HepG2 (cell line): ENCODE measurements around the gene KCNQ1OT1. TPM values are rescaled to one million over a fixed set of nuclear protein-coding genes. Genes with fewer than 3 reads are reported as not detected.

Experiments used
- ATAC-seq: fragments of 200-7000 bp; cut with Tn5 transposase; 3 replicates; pipeline ENCODE4 v1.9.1; 2020; ENCODE audit warnings: mild to moderate bottlenecking, moderate library complexity
- BruUV-seq: library from RNA; stranded (reverse); fragments of 400-500 nt; replicated peaks from 2 replicates; lab custom pipeline; 2021; lab: Mats Ljungman, UMichigan
- CTCF ChIA-PET: fragments of 300-600 bp; formaldehyde crosslinking; extraction: SDS; loops from one replicate; lab custom pipeline; 2021; ENCODE audit warnings: low total read pairs, inconsistent platforms, low intra/inter-chr PET ratio; lab: Yijun Ruan, JAX
- POLR2A ChIA-PET: fragments of 350-600 bp; sonication (Branson Sonifier 250); formaldehyde crosslinking; loops from one replicate; lab custom pipeline; 2020; ENCODE audit warnings: antibody characterized with exemption, inconsistent platforms; lab: Yijun Ruan, JAX
- DNase-seq: peaks from one replicate; pipeline ENCODE4 v3.0.0-alpha.2; 2015; ENCODE audit warnings: low spot score
- FAIRE-seq: peaks from 3 replicates; lab custom pipeline; 2011; peaks lifted over from hg19 to GRCh38; lab: Jason Lieb, UNC
- H2AFZ ChIP-seq: one replicate; pipeline ENCODE4 v1.6.1; 2011; ENCODE audit warnings: low read length, inconsistent platforms
- H3K27ac ChIP-seq: fragments of 300-600 bp; 3 replicates; pipeline ENCODE4 v1.8.0; 2011; ENCODE audit warnings: mixed run types, mild to moderate bottlenecking, mixed read lengths, low read length, inconsistent platforms; ENCODE audit not compliant: insufficient read depth; ENCODE audit errors: extremely low read length
- H3K27me3 ChIP-seq, 2 experiments: fragments of 200-600 bp in 1 of 2; 2 replicates in 1 of 2; 3 replicates in 1 of 2; pipeline versions ENCODE4 v1.6.0 to v1.8.0; 2011; ENCODE audit warnings: low read length in 2 of 2, mild to moderate bottlenecking in 2 of 2, moderate library complexity in 2 of 2, inconsistent platforms in 1 of 2; ENCODE audit not compliant: insufficient read depth in 2 of 2, control insufficient read depth in 1 of 2
- H3K36me3 ChIP-seq, 2 experiments: fragments of 200-600 bp in 1 of 2; replicated peaks in 1 of 2; 2 replicates in 1 of 2; 3 replicates in 1 of 2; pipeline versions ENCODE4 v1.5.1 to v1.8.0; 2011; ENCODE audit warnings: low read length in 2 of 2, inconsistent platforms in 1 of 2; ENCODE audit not compliant: insufficient read depth in 2 of 2, control insufficient read depth in 1 of 2
- H3K4me1 ChIP-seq: 2 replicates; pipeline ENCODE4 v1.5.1; 2012; ENCODE audit warnings: low read length, inconsistent platforms; ENCODE audit not compliant: insufficient read depth
- H3K4me2 ChIP-seq: 2 replicates; pipeline ENCODE4 v1.6.0; 2011; ENCODE audit warnings: low read depth, low read length, inconsistent platforms
- H3K4me3 ChIP-seq, 3 experiments: fragments of 200-600 bp in 1 of 3; sonication (generic), shearing (Covaris generic) in 1 of 3; replicated peaks in 1 of 3; 2 replicates each; pipeline ENCODE4 v1.5.1; 2011 to 2016; ENCODE audit warnings: low read length in 3 of 3, inconsistent platforms in 2 of 3, low read depth in 2 of 3, mild to moderate bottlenecking in 2 of 3, control low read depth in 1 of 3, mixed read lengths in 1 of 3; ENCODE audit not compliant: insufficient read depth in 1 of 3
- H3K79me2 ChIP-seq: one replicate; pipeline ENCODE4 v1.6.1; 2011; ENCODE audit warnings: low read length, inconsistent platforms; ENCODE audit not compliant: insufficient read depth
- H3K9ac ChIP-seq: 2 replicates; pipeline ENCODE4 v1.6.0; 2011; ENCODE audit warnings: mild to moderate bottlenecking, low read depth, low read length, inconsistent platforms; ENCODE audit not compliant: insufficient read depth
- H3K9me3 ChIP-seq: 2 replicates; pipeline ENCODE4 v1.5.1; 2012; ENCODE audit warnings: mild to moderate bottlenecking, low read length
- H4K20me1 ChIP-seq: 2 replicates; pipeline ENCODE4 v1.6.0; 2011; ENCODE audit warnings: inconsistent platforms, mild to moderate bottlenecking, low read length, moderate library complexity; ENCODE audit not compliant: insufficient read depth
- CENPT ChIP-seq: sonication (generic); formaldehyde crosslinking; IDR thresholded peaks from 2 replicates; pipeline ENCODE4 v1.8.0; 2022; ENCODE audit warnings: low read depth, mild to moderate bottlenecking, moderate library complexity, missing genetic modification reagents
- FOXA1 ChIP-seq, 2 experiments: fragments of 450-650 bp in 1 of 2; sonication (generic) in 1 of 2; formaldehyde crosslinking in 1 of 2; IDR thresholded peaks; 2 replicates each; pipeline versions ENCODE4 v1.4.0 to v1.6.1; 2016 to 2020; ENCODE audit warnings: missing genetic modification reagents in 1 of 2
- NCOA5 ChIP-seq: sonication (generic); formaldehyde crosslinking; IDR thresholded peaks from 2 replicates; pipeline ENCODE4 v1.4.0; 2020; ENCODE audit warnings: missing genetic modification reagents
- POLR2A ChIP-seq, 2 experiments: IDR thresholded peaks; 2 replicates each; pipeline ENCODE4 v1.6.1; 2011; ENCODE audit warnings: low read depth in 2 of 2, low read length in 2 of 2, mild to moderate bottlenecking in 1 of 2, moderate library complexity in 1 of 2; ENCODE audit not compliant: insufficient read depth in 1 of 2
- POLR2AphosphoS5 ChIP-seq: IDR thresholded peaks from 2 replicates; pipeline ENCODE4 v1.6.1; 2012; ENCODE audit warnings: low read depth, low read length
- POLR2G ChIP-seq: fragments of 200-400 bp; formaldehyde crosslinking; IDR thresholded peaks from 2 replicates; pipeline ENCODE4 v1.6.1; 2018; ENCODE audit warnings: mild to moderate bottlenecking, low read depth, low read length, moderate library complexity
- RBM22 ChIP-seq: fragments of 200-400 bp; formaldehyde crosslinking; optimal IDR thresholded peaks from 2 replicates; pipeline ENCODE3; 2017; ENCODE audit warnings: mild to moderate bottlenecking, low read length, moderate library complexity
- SMARCC2 ChIP-seq: fragments of 450-650 bp; IDR thresholded peaks from 2 replicates; pipeline ENCODE4 v1.6.1; 2017; ENCODE audit warnings: antibody characterized with exemption, mild to moderate bottlenecking
- SP1 ChIP-seq, 2 experiments: fragments of 450-650 bp in 1 of 2; sonication (generic) in 1 of 2; formaldehyde crosslinking in 1 of 2; IDR thresholded peaks; 2 replicates each; pipeline versions ENCODE4 v1.4.0 to v1.6.1; 2016 to 2020; ENCODE audit warnings: missing genetic modification reagents in 1 of 2
- SSRP1 ChIP-seq: IDR thresholded peaks from 2 replicates; pipeline ENCODE4 v1.6.1; 2016; ENCODE audit warnings: control low read depth
- ZC3H13 ChIP-seq: sonication (generic); formaldehyde crosslinking; IDR thresholded peaks from 2 replicates; pipeline ENCODE4 v1.8.1; 2023; ENCODE audit warnings: mild to moderate bottlenecking, missing genetic modification reagents, moderate library complexity
- ZFP82 ChIP-seq: sonication (generic); formaldehyde crosslinking; IDR thresholded peaks from 2 replicates; pipeline ENCODE4 v1.5.1; 2020; ENCODE audit warnings: mild to moderate bottlenecking, missing genetic modification reagents, borderline replicate concordance
- ZNF562 ChIP-seq: sonication (generic); formaldehyde crosslinking; IDR thresholded peaks from 2 replicates; pipeline ENCODE4 v1.8.0; 2022; ENCODE audit warnings: missing genetic modification reagents, borderline replicate concordance
- ZSCAN25 ChIP-seq: sonication (generic); formaldehyde crosslinking; IDR thresholded peaks from 2 replicates; pipeline ENCODE4 v1.8.0; 2022; ENCODE audit warnings: mild to moderate bottlenecking, missing genetic modification reagents
- WGBS: methylation state at CpG from one replicate; pipeline ENCODE4 v1.1.6; 2017; ENCODE audit warnings: low lambda C conversion rate; 5-methylcytosine and 5-hydroxymethylcytosine counted together
- in situ Hi-C: cut with HindIII; loops from 2 replicates; pipeline ENCODE4 v1.10.0; 2017; ENCODE audit warnings: low pct_unique_long_range_greater_than_20kb; ENCODE audit not compliant: extremely low pct_ligation_motif_present
- intact Hi-C: fragments of 100-400 bp; cut with micrococcal nuclease; formaldehyde crosslinking; loops from one replicate; pipeline ENCODE4 v1.10.0; 2022; ENCODE audit not compliant: unreplicated experiment
- polyA plus RNA-seq, 8 experiments: library from polyadenylated mRNA; depleted of rRNA in 3 of 8; stranded (reverse) in 7 of 8; unstranded in 1 of 8; fragments of >200 nt; fragmentation: Illumina TruSeq in 4 of 8; extraction: Trizol in 4 of 8; gene quantifications; 2 replicates each; pipeline versions ENCODE4 v1.2.1 to v1.2.3, GENCODE V29; 2011 to 2016; ENCODE audit warnings: low read depth in 4 of 8, missing spikeins in 1 of 8, mixed read lengths in 1 of 8; ENCODE audit not compliant: insufficient read depth in 1 of 8
- total RNA-seq, 5 experiments: library from RNA; depleted of rRNA; stranded (reverse); fragments of >200 nt; fragmentation: Illumina TruSeq; extraction: Trizol; gene quantifications; 2 replicates each; pipeline ENCODE4 v1.2.3, GENCODE V29; 2016; ENCODE audit warnings: low read depth in 1 of 5
- TF ChIP-seq, protein P1 (sequence below): IDR thresholded peaks from 2 replicates; pipeline ENCODE4 v1.6.1; 2016; ENCODE audit warnings: mild to moderate bottlenecking
- TF ChIP-seq, protein P2 (sequence below): sonication (generic); formaldehyde crosslinking; IDR thresholded peaks from 2 replicates; pipeline ENCODE4 v1.4.0; 2020; ENCODE audit warnings: missing genetic modification reagents
- TF ChIP-seq, protein P3 (sequence below): sonication (generic); formaldehyde crosslinking; IDR thresholded peaks from 2 replicates; pipeline ENCODE4 v1.4.0; 2020; ENCODE audit warnings: missing genetic modification reagents

Gene KCNQ1OT1
- total and polyA plus RNA-seq, 2 of the 13 experiments (the other 11 are each of a cell fraction or from before 2014, with no cell fraction given): 1.3 to 18.9 TPM

DNA sequence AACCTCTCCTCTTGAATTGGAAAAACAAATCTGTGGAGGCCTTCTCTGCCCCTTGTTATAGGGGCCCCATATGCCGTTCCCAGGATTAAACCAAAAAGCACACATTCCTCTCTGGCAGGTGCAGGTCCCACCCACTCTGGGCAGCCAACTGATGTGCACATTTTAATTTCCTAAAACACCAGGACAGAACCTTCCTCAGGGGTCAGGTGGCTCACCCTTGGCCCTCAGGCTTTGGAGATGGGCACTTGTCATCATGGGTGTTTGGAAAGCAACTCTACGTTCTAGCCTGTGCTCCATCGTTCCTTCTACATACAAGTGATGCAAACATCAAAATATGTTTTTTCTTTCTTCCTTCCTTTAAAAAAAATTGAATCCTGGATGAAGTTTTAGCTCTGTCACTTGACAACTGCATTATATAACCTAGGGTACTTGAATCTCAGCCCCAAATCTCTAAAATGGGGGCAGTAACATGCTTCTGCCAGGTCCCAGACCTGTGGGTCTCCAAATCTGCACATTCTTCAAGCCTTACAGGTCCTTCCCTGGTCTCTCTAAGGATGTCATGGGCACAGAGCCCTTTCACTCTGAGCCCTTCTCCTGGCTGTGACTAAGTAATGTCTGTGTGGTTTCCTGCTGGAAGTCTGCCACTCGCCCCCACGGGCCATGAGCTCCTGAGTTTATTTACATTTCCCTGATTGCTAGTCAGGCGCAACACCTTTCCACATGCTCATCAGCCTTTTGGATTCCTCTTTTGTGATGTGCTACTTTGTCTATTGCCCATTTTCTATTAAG lies 43.8 kb downstream of the KCNQ1OT1 start:
- Histone ChIP-seq H3K9ac (no peak overlapping the region), H3K36me3 (peaks cover 1 to 4% of the 10 kb centered on the region in 2 experiments; a peak in 2 of 5 replicates), H2AFZ (no peak overlapping the region), H3K4me2 (no peak overlapping the region), H3K9me3 (peaks cover 43% of the 10 kb centered on the region), H3K4me1 (0 out of 2 replicates have a peak, but pooled peaks cover 8% of the 10 kb centered on the region), H3K27ac (no peak overlapping the region), H4K20me1 (peaks cover 44% of the 10 kb centered on the region), H3K4me3 (no peak overlapping the region), H3K27me3 (no peaks in the 10 kb centered on the region), H3K79me2 (no peaks in the 10 kb centered on the region)
- ChIA-PET POLR2A (interaction anchor here (1.7 kb wide), 1 partner anchor 93 kb away, joined by 4 read pairs; no protein-coding TSS in a partner anchor), CTCF (no interaction called here)
- in situ Hi-C loops: no loop called here
- no peak for FAIRE-seq
- TSS peak; percentile 11 for BruUV-seq
- ATAC-seq: peak; percentile 10
- no peak for DNase-seq
- 92% methylated on average over 5 of the region's 6 CpGs for WGBS
- intact Hi-C loops: no loop called here
- TF ChIP-seq ZSCAN25 (CRISPR knock-in tag): no peak
- no peak for TF ChIP-seq CENPT (CRISPR knock-in tag)
- TF ChIP-seq, protein P1, sequence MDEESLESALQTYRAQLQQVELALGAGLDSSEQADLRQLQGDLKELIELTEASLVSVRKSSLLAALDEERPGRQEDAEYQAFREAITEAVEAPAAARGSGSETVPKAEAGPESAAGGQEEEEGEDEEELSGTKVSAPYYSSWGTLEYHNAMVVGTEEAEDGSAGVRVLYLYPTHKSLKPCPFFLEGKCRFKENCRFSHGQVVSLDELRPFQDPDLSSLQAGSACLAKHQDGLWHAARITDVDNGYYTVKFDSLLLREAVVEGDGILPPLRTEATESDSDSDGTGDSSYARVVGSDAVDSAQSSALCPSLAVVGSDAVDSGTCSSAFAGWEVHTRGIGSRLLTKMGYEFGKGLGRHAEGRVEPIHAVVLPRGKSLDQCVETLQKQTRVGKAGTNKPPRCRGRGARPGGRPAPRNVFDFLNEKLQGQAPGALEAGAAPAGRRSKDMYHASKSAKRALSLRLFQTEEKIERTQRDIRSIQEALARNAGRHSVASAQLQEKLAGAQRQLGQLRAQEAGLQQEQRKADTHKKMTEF (CRISPR knock-in tag): 0 out of 2 replicates have a peak, but pooled peaks have one; percentile 13
- TF ChIP-seq, protein P2, sequence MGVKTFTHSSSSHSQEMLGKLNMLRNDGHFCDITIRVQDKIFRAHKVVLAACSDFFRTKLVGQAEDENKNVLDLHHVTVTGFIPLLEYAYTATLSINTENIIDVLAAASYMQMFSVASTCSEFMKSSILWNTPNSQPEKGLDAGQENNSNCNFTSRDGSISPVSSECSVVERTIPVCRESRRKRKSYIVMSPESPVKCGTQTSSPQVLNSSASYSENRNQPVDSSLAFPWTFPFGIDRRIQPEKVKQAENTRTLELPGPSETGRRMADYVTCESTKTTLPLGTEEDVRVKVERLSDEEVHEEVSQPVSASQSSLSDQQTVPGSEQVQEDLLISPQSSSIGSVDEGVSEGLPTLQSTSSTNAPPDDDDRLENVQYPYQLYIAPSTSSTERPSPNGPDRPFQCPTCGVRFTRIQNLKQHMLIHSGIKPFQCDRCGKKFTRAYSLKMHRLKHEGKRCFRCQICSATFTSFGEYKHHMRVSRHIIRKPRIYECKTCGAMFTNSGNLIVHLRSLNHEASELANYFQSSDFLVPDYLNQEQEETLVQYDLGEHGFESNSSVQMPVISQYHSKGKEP (CRISPR knock-in tag): no peak
- peak; percentile 15; the same call in 1 of the 2 replicates for TF ChIP-seq SSRP1 (CRISPR knock-in tag)
- TF ChIP-seq SP1 (IDR thresholded peaks at IDR 0.05): no peak
- TF ChIP-seq SP1 (CRISPR knock-in tag; IDR thresholded peaks at IDR 0.05): no peak
- peak; percentile 60; the same call in 1 of the 2 replicates for TF ChIP-seq ZC3H13 (CRISPR knock-in tag)
- 0 out of 2 replicates have a peak, but pooled peaks have one; percentile 36 for TF ChIP-seq ZNF562 (CRISPR knock-in tag)
- TF ChIP-seq POLR2AphosphoS5: peak; percentile 43
- TF ChIP-seq, protein P3, sequence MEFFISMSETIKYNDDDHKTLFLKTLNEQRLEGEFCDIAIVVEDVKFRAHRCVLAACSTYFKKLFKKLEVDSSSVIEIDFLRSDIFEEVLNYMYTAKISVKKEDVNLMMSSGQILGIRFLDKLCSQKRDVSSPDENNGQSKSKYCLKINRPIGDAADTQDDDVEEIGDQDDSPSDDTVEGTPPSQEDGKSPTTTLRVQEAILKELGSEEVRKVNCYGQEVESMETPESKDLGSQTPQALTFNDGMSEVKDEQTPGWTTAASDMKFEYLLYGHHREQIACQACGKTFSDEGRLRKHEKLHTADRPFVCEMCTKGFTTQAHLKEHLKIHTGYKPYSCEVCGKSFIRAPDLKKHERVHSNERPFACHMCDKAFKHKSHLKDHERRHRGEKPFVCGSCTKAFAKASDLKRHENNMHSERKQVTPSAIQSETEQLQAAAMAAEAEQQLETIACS: no peak
- TF ChIP-seq NCOA5 (CRISPR knock-in tag): peak; percentile 45; the same call in 1 of the 2 replicates
- TF ChIP-seq ZFP82 (CRISPR knock-in tag): no peak
- peak; percentile 98 for TF ChIP-seq RBM22
- no peak for TF ChIP-seq FOXA1 (IDR thresholded peaks at IDR 0.05)
- 0 out of 2 replicates have a peak, but pooled peaks have one; percentile 12 for TF ChIP-seq FOXA1 (CRISPR knock-in tag; IDR thresholded peaks at IDR 0.05)
- no peak for TF ChIP-seq SMARCC2
- peak; percentile 40 to 47; a peak in 1 of 4 replicates for TF ChIP-seq POLR2A (IDR thresholded peaks at IDR 0.05; ENCODE audit: insufficient read depth in 1 of 2, low read depth in 2 of 2, low read length in 2 of 2)
- peak; percentile 77 for TF ChIP-seq POLR2G
